CD4-positive, alpha-beta memory T cell (primary cell): ENCODE data around the gene ERBB4. TPM values are rescaled to one million over a fixed set of nuclear protein-coding genes. Genes with fewer than 3 reads are reported as not detected.

Source experiments
- CTCF ChIA-PET: fragments of 350-600 bp; sonication (Branson Sonifier 250); formaldehyde crosslinking; loops from one replicate; lab custom pipeline; 2021; ENCODE audit warnings: inconsistent platforms; ENCODE audit not compliant: partially characterized antibody; lab: Charles Lee
- POLR2A ChIA-PET: fragments of 350-600 bp; sonication (Branson Sonifier 250); formaldehyde crosslinking; loops from one replicate; lab custom pipeline; 2021; ENCODE audit not compliant: partially characterized antibody; lab: Charles Lee
- DNase-seq, 5 donors: peaks; one replicate each; pipeline versions ENCODE4 v3.0.0 to v3.0.0-alpha.2; 2020 to 2022; ENCODE audit warnings: mixed read lengths in 1 of 5
- H3K27ac ChIP-seq: one replicate; pipeline ENCODE4 v1.7.0; 2013; ENCODE audit warnings: low read depth, low read length
- H3K27me3 ChIP-seq: 2 replicates; pipeline ENCODE4 v1.7.0; 2013; ENCODE audit warnings: mild to moderate bottlenecking, low read length, moderate library complexity; ENCODE audit not compliant: insufficient read depth
- H3K36me3 ChIP-seq: 2 replicates; pipeline ENCODE4 v1.7.0; 2013; ENCODE audit warnings: mild to moderate bottlenecking, low read length, moderate library complexity; ENCODE audit not compliant: insufficient read depth
- H3K4me1 ChIP-seq: 2 replicates; pipeline ENCODE4 v1.7.0; 2013; ENCODE audit warnings: mild to moderate bottlenecking, low read length, moderate library complexity; ENCODE audit not compliant: insufficient read depth
- H3K4me3 ChIP-seq, 2 donors: one replicate each; pipeline ENCODE4 v1.7.0; 2013; ENCODE audit warnings: low read length in 2 of 2, mild to moderate bottlenecking in 1 of 2
- H3K9me3 ChIP-seq, 2 donors: one replicate each; pipeline ENCODE4 v1.7.0; 2013; ENCODE audit warnings: low read length in 2 of 2, control low read depth in 1 of 2; ENCODE audit not compliant: control insufficient read depth in 1 of 2
- H3K27ac Mint-ChIP-seq, 7 donors: one replicate each; pipeline ENCODE4 v1.8.0; 2020 to 2021; ENCODE audit warnings: mixed read lengths in 7 of 7, mild to moderate bottlenecking in 6 of 7, inconsistent platforms in 3 of 7, moderate library complexity in 3 of 7
- H3K27me3 Mint-ChIP-seq, 2 donors: one replicate each; pipeline ENCODE4 v1.8.0; 2020 to 2021; ENCODE audit warnings: mixed read lengths in 2 of 2
- H3K36me3 Mint-ChIP-seq, 2 donors: one replicate each; pipeline ENCODE4 v1.8.0; 2020 to 2021; ENCODE audit warnings: mixed read lengths in 2 of 2, inconsistent platforms in 1 of 2, mild to moderate bottlenecking in 1 of 2
- H3K4me1 Mint-ChIP-seq, 4 donors: one replicate each; pipeline ENCODE4 v1.8.0; 2020 to 2021; ENCODE audit warnings: mixed read lengths in 4 of 4, mild to moderate bottlenecking in 1 of 4
- H3K4me3 Mint-ChIP-seq, 8 donors: one replicate each; pipeline ENCODE4 v1.8.0; 2020 to 2021; ENCODE audit warnings: mixed read lengths in 8 of 8, mild to moderate bottlenecking in 7 of 8, moderate library complexity in 6 of 8, inconsistent platforms in 3 of 8
- H3K9me3 Mint-ChIP-seq, 8 donors: one replicate each; pipeline ENCODE4 v1.8.0; 2020 to 2021; ENCODE audit warnings: mixed read lengths in 8 of 8, mild to moderate bottlenecking in 5 of 8, inconsistent platforms in 3 of 8, moderate library complexity in 1 of 8
- intact Hi-C: fragments of 100-400 bp; cut with micrococcal nuclease; formaldehyde crosslinking; loops from one replicate; pipeline ENCODE4 v1.15.1; 2023
- polyA plus RNA-seq, 2 donors: library from polyadenylated mRNA; unstranded; fragments of 300-500 nt; fragmentation: Illumina TruSeq; gene quantifications; one replicate each; pipeline ENCODE4 v1.2.3, GENCODE V29; 2021
- total RNA-seq, 2 experiments: library from RNA; stranded (reverse); gene quantifications; one replicate each; pipeline ENCODE4 v1.2.3, GENCODE V29; 2021

The ERBB4 gene
- total and polyA plus RNA-seq, 4 experiments from 2014 or later, result not detected

DNA sequence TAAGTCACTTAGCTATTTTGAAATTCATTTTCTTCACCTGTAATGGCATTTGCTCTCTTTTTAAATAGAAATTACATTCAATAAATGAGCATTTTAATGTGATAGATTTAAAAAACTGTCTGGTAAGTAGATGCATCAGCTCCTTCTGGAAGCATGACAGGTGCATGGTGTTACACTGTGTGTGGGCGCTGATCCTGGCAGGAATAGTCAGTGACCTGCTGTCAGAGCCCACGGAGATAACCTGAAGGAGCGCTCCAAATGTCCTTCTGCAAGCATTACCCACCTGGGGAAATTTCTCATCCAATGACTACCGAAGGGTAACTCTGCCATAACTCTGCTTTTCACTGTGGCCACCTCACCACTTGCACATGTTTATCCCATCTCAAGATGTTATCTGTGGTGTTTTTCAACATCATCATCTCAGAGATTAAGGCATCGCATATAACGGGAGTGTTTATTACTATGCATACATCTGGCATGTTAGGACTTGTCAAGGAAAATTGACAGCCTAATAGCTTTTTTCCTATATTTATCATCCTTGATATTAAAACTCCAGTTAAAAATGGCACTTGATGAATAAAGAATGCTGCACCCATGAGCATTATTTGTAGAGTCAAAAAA is 637.3 kb downstream of the ERBB4 start:
- no peak overlapping the region for H3K4me3 Mint-ChIP-seq
- DNase-seq, result no peak
- POLR2A ChIA-PET, result no interaction called here
- H3K36me3 Mint-ChIP-seq, result no peaks in the 10 kb centered on the region
- H3K27me3 Mint-ChIP-seq, result no peaks in the 10 kb centered on the region
- H3K9me3 Mint-ChIP-seq, result peaks cover 0 to 4% (median 0%) of the 10 kb centered on the region in 8 donors
- Histone ChIP-seq H3K4me3 (no peak overlapping the region), H3K4me1 (no peaks in the 10 kb centered on the region), H3K27ac (no peak overlapping the region), H3K27me3 (no peaks in the 10 kb centered on the region), H3K36me3 (no peaks in the 10 kb centered on the region), H3K9me3 (no peaks in the 10 kb centered on the region)
- CTCF ChIA-PET, result no interaction called here
- H3K4me1 Mint-ChIP-seq, result no peaks in the 10 kb centered on the region
- intact Hi-C loops, result no loop called here
- H3K27ac Mint-ChIP-seq, result no peak overlapping the region

DNA sequence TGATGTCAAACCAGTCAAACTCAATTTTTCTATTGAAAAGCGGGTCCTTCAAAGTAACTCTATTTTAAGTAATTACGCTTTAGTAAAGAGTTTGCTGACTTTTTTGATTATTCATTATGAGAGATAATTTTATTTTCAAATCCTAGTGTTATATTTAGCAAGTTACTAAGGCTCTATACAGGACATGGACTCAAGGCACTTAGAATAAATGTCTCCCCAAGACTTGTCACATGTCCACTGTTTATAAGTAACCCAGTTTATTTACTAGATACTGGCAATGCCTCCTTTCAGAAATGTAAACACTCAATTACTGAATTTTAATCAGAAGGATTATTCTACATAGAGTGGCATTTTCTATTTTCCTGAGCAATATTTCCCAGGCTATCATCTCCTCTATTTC is 638.1 kb downstream of the ERBB4 start:
- H3K27me3 Mint-ChIP-seq, result no peaks in the 10 kb centered on the region
- Histone ChIP-seq H3K27ac (no peak overlapping the region), H3K4me1 (no peaks in the 10 kb centered on the region), H3K36me3 (no peaks in the 10 kb centered on the region), H3K4me3 (no peak overlapping the region), H3K27me3 (no peaks in the 10 kb centered on the region), H3K9me3 (no peaks in the 10 kb centered on the region)
- no peak overlapping the region for H3K27ac Mint-ChIP-seq
- peaks cover 0 to 6% (median 3%) of the 10 kb centered on the region in 8 donors for H3K9me3 Mint-ChIP-seq
- ChIA-PET POLR2A (no interaction called here), CTCF (no interaction called here)
- no peaks in the 10 kb centered on the region for H3K36me3 Mint-ChIP-seq
- no peak overlapping the region for H3K4me3 Mint-ChIP-seq
- intact Hi-C loops, result no loop called here
- H3K4me1 Mint-ChIP-seq, result no peaks in the 10 kb centered on the region
- DNase-seq, result no peak

DNA sequence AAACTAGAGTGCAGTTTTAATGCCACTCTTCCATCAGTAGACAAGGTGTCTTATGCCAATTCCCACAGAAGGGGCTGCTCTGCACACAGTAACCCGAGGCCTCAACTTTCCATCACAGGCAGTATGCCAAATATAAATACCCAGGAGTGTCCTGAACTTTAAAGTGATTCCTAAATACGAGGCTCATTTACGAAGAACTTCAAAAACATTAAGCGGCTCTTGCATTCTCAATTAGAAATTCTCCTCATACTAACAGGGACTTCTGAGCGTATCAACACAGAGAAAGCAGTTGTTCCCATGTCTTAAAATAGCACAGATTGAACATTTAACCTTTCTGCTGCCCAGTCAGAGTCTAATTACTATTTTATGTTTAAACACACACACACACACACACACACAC is 638.6 kb downstream of the ERBB4 start:
- intact Hi-C loops, result no loop called here
- H3K4me3 Mint-ChIP-seq, result no peak overlapping the region
- no peaks in the 10 kb centered on the region for H3K4me1 Mint-ChIP-seq
- no peak for DNase-seq
- H3K4me1 ChIP-seq, result no peaks in the 10 kb centered on the region
- H3K9me3 Mint-ChIP-seq, result peaks cover 0 to 7% (median 5%) of the 10 kb centered on the region in 8 donors
- H3K36me3 ChIP-seq, result no peaks in the 10 kb centered on the region
- no peak overlapping the region for H3K27ac ChIP-seq
- H3K36me3 Mint-ChIP-seq, result no peaks in the 10 kb centered on the region
- H3K27ac Mint-ChIP-seq, result no peak overlapping the region
- H3K4me3 ChIP-seq, result no peak overlapping the region
- H3K27me3 ChIP-seq, result no peaks in the 10 kb centered on the region
- H3K27me3 Mint-ChIP-seq, result no peaks in the 10 kb centered on the region
- ChIA-PET CTCF (no interaction called here), POLR2A (no interaction called here)
- no peaks in the 10 kb centered on the region for H3K9me3 ChIP-seq

DNA sequence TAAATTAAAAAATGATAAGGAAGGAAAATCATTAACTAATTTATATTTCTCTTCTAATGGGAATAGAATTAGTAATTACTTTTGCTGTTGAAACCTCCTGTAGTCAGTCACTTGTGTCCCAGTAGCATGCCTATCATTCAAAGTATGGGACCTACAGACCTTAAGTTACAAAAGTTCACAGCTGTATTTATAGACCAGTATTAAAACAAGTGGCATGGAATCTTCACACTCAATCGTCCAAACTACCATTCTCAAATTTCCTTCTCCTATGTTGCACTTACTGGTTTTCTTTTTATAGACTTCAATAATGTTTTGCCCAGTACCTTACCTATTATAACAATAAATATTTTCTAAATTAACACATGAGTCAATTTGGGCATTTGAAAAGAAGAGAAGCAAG is 639.9 kb downstream of the ERBB4 start:
- intact Hi-C loops, result no loop called here
- POLR2A ChIA-PET, result no interaction called here
- no peaks in the 10 kb centered on the region for H3K27me3 Mint-ChIP-seq
- DNase-seq, result no peak
- H3K4me1 ChIP-seq, result no peaks in the 10 kb centered on the region
- no peaks in the 10 kb centered on the region for H3K36me3 Mint-ChIP-seq
- no peak overlapping the region for H3K27ac Mint-ChIP-seq
- peaks cover 0 to 7% (median 5%) of the 10 kb centered on the region in 8 donors for H3K9me3 Mint-ChIP-seq
- H3K27ac ChIP-seq, result no peak overlapping the region
- H3K27me3 ChIP-seq, result no peaks in the 10 kb centered on the region
- H3K4me3 ChIP-seq, result no peak overlapping the region
- no peaks in the 10 kb centered on the region for H3K36me3 ChIP-seq
- CTCF ChIA-PET, result no interaction called here
- no peaks in the 10 kb centered on the region for H3K9me3 ChIP-seq
- no peaks in the 10 kb centered on the region for H3K4me1 Mint-ChIP-seq
- no peak overlapping the region for H3K4me3 Mint-ChIP-seq

DNA sequence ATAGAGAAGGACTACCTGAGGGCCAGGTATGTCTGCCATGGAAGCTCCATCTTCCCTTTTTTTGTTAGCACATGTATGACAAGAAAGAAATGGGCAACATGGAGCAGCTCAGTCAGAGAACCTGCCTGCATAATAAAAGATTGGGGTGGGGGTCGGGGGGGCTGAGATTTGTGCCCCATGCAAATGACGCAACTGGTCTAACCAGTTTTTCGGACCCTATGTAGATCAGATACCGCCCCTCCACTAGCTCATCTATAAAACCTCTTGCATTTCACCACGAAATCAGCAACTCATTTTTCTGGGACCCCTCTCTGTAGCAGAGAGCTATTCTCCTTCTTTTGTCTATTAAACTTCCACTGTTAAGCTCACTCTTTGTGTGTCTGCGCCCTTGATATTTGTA is 657.2 kb downstream of the ERBB4 start:
- H3K27me3 ChIP-seq, result no peaks in the 10 kb centered on the region
- no peaks in the 10 kb centered on the region for H3K9me3 ChIP-seq
- Mint-ChIP-seq H3K27ac (no peak overlapping the region), H3K4me1 (no peaks in the 10 kb centered on the region), H3K27me3 (no peaks in the 10 kb centered on the region), H3K9me3 (peaks cover 0 to 7% (median 2%) of the 10 kb centered on the region in 8 donors), H3K4me3 (no peak overlapping the region), H3K36me3 (no peaks in the 10 kb centered on the region)
- no peaks in the 10 kb centered on the region for H3K36me3 ChIP-seq
- intact Hi-C loops, result no loop called here
- POLR2A ChIA-PET, result no interaction called here
- no peak for DNase-seq
- CTCF ChIA-PET, result no interaction called here
- H3K4me1 ChIP-seq, result no peaks in the 10 kb centered on the region
- H3K4me3 ChIP-seq, result no peak overlapping the region
- no peak overlapping the region for H3K27ac ChIP-seq

DNA sequence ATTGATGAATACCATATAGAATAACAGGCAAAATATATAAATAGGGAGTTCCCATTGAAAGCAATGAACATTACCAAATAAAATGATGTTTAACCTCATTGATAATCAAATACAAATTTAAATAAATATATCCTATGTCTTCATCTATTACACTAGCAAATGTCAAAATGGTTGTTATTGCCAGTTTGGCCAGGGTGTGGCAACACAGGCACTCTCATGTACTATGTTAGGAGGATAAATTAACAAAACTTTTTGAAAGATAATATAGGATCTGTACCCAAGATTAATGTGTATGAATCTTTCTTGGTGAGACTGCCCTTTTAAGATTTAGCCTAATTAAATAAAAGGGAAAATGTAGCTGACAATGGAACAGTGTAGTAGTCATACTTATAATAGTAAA is 659.3 kb downstream of the ERBB4 start:
- ChIA-PET POLR2A (no interaction called here), CTCF (interaction anchor here (0.9 kb wide), 1 partner anchor 12 kb away, joined by 3 read pairs; no protein-coding TSS in a partner anchor)
- H3K4me3 ChIP-seq, result no peak overlapping the region
- H3K27ac ChIP-seq, result no peak overlapping the region
- H3K9me3 ChIP-seq, result no peaks in the 10 kb centered on the region
- H3K9me3 Mint-ChIP-seq, result peaks cover 0 to 6% (median under 1%) of the 10 kb centered on the region in 8 donors
- H3K4me1 Mint-ChIP-seq, result no peaks in the 10 kb centered on the region
- DNase-seq, result no peak
- no peaks in the 10 kb centered on the region for H3K4me1 ChIP-seq
- no peak overlapping the region for H3K27ac Mint-ChIP-seq
- no peaks in the 10 kb centered on the region for H3K36me3 Mint-ChIP-seq
- intact Hi-C loops, result no loop called here
- no peaks in the 10 kb centered on the region for H3K27me3 ChIP-seq
- no peak overlapping the region for H3K4me3 Mint-ChIP-seq
- H3K36me3 ChIP-seq, result no peaks in the 10 kb centered on the region
- H3K27me3 Mint-ChIP-seq, result no peaks in the 10 kb centered on the region

DNA sequence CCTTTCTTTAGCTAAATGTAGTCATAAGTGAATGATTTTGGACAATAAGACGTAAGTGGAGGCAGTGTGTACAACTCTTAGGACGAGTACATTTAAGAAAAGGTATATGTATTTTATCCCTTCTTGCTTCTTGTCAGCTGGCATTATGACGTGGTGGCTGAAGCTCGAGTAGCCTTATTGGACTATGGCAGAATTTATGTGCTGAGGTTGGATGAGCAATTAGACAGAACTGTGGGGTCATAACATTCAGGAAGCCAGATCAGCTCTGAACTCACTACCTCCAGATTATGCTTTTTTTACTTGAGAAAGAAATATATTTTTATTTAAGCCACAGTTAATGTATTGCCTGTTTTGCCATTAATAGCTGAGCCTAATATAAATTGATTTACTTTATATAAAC is 661.5 kb downstream of the ERBB4 start:
- intact Hi-C loops, result no loop called here
- Histone ChIP-seq H3K36me3 (no peaks in the 10 kb centered on the region), H3K27me3 (no peaks in the 10 kb centered on the region), H3K27ac (no peak overlapping the region), H3K9me3 (no peaks in the 10 kb centered on the region), H3K4me3 (no peak overlapping the region), H3K4me1 (no peaks in the 10 kb centered on the region)
- no peak for DNase-seq
- Mint-ChIP-seq H3K4me3 (no peak overlapping the region), H3K4me1 (no peaks in the 10 kb centered on the region), H3K27ac (no peak overlapping the region), H3K27me3 (no peaks in the 10 kb centered on the region), H3K9me3 (peaks cover 0 to 3% (median 0%) of the 10 kb centered on the region in 8 donors), H3K36me3 (no peaks in the 10 kb centered on the region)
- ChIA-PET CTCF (no interaction called here), POLR2A (no interaction called here)
